Renal cortical epithelial cell (primary cell): Measurements from ENCODE around the gene PLEKHF1. TPM values are rescaled to one million over a fixed set of nuclear protein-coding genes. Genes with fewer than 3 reads are reported as not detected.

Experiments
- DNase-seq: peaks from one replicate; pipeline ENCODE4 v3.0.0-alpha.2; 2011; ENCODE audit warnings: low read depth
- total RNA-seq: library from RNA; depleted of rRNA; stranded (reverse); fragments of >200 nt; gene quantifications from 2 replicates; pipeline ENCODE4 v1.2.3, GENCODE V29; 2014

PLEKHF1 gene
- total RNA-seq, 1 donor from 2014 or later: 7.6 TPM

DNA sequence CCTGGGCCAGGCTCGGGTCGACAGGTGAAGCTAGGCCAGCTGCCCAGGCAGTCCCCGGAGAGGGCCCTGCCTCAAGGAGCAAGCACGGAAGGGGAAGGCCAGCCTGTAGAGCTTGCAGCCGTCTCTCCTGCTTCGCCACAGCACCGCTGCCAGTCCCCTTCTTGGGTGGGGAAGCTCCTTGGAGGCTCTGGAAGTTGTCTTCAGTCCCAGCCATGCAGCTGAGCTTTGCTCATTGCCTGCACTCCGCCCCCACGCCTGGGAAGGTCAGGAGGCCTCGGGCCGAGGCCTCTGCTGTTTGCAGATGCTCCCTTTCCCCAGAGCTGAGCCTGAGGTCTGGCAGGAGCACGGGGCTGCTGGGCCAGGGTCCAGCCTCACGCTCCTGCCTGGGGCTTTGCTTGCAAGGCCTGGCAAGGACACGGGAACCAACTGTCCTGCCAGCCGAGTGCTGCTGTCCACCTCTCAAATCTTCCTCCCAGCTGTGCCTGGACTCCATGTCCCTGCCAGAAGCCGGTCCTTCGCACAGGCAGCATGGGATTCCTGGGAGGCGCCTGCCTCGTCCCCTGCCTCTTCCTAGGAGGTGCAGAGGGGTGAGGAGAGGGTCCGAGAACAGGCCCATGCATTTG lies 13.3 kb downstream of the PLEKHF1 start:
- no peak for DNase-seq

DNA sequence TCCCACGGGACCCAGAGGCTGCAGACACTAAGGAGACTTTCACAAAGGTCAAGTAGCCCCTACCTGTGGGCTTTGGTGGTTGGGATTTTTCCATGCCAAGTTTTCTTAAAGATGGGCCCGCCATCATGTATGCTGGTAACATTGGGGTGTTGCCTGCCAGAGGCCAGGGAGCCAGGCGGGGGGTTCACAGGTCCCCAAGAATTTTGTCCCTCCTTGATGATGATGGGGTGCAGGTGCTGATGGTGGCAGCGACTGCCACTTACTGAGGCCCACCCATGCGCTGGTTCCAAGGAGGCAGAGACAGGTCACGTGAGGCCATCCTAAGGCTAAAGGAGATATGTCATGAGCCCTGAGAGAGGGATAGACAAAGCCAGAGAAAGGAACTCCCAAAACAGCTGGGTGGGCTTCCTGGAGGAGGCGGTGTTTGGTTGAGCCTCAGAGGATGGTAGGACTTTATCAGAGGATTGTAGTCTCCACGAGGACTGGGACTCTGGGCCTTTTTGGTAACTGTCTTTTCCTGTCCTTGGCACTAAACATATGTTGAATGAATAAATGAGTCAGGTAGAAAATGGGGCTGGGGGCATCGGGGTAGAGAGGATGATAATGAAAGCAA lies 14.4 kb downstream of the PLEKHF1 start:
- DNase-seq: no peak

DNA sequence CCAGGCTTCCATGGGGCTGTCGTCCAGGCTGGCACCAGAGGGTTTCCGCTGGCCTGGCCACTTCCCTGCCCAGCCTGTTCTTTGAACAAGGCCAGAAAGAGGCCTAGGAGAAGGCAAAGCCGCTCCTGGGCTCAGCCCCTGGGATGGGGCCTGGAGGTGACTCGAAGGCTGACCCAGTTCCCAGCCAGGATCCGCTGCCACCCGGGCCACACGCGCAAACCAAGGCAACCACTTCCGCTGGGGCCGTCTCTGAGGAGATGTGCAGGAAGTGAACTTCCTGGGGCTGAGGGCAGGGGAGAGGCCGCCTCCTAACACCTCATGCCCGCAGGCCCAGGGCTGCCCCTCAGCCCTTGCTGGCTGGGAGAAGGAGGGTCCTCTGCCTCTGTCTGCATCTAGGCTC lies 15.2 kb downstream of the PLEKHF1 start:
- no peak for DNase-seq

DNA sequence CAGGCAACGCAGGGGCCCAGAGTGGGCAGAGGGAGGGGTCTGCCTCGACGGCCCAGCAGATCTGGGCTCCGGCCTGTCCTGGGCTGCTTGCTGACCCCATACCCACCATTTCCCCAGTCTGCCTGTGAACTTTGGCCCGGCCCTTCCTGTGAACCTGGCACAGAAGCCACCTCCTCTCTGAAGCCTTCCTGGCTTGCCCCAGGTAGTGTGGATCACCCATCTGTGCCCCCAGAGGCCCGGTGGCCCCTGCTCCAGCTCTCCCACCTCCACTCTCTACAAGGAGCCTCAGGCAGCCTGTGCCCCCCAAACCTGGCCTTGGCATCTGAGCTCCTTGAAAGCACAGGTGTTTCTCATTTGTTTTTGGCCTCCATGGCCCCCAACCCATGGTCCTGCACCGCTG lies 15.7 kb downstream of the PLEKHF1 start:
- no peak for DNase-seq

DNA sequence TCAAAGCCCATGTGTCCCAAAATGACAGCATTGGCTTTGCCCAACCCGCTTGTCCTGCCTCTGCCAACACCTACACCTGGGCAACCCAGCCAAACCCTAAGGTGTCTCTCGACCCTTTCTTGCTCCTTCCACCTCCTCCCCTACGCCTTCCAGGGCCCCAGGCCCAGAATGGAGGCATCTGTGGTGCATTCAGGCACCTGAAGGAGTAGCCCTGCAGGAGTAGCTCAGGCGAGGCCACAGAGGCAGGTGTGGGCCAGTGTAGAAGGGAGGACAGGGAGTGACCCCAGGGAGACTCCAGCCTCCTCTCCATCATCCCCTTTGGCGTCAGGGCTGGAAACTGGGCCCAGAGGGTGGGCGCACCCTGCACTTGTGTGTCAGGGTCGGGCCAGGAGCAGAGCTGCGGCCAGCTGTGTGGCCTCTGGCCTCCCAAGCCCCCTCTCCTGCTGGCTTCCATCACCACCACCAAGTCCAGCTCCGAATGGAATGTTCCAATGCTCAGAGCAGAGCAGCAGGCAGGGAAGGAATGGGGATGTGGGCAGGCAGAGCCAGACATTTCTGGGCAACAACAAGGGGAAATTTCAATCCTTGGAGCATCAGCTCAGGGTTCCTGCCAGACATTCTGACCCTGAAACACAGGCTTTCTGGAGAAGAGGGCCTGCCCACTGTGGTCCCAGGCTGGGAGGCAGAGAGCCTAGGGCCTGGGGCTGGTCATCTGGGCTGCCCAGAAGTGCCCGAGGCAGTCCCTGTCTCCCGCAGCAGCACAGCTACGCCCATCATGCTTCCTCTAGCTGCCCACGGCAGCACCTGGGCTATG lies 16.4 kb downstream of the PLEKHF1 start:
- no peak for DNase-seq

DNA sequence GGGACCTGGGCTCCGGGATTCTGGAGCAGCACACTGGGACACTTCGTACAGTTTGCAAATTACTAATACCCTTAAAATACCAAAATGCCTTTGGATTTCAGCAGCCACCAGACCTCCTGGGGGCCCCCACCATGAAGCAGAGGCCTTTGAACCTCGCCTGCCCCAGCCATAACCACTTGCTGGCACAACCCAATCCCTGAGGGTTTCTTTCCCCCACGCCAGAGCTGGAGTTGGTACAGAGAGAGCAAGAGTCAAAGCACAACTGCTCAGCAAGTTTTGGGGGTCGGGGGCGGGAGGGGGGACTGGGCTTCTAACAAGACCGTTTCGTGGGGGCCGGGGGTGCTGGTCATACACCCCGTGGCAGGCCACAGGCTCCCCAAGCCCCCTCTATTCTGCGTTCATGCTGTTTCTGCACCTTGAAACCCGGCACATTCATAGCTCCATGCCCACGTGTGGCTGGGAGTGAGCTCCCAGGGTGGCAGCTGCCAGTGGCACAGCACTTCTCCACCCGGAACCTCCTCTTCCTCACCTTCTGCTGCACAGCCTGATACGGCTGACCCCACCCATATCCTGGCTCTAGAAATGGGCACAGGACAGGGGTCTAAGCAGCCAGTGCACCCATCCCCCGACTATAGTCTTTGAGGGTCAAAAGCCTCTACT lies 17.1 kb downstream of the PLEKHF1 start:
- no peak for DNase-seq

DNA sequence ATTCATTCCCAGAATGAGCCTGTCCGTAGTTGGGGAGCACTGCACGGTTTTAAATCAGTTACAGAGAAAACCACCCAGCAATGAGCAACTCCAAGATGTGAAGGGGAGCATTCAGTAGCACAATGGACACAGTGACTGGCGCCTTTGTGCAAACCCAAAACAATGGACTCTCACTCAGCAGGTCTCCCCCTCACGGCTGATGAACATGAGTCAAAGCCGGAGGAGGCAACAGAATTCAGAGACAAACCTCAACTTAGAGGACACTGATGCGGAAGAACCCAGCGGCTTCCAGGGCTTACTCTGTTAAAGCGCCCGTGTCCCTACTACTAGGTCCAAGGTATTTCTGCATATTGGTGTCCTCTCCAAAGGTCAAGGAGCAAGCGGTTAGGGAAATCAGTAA lies 17.7 kb downstream of the PLEKHF1 start:
- peak; percentile 58 for DNase-seq

DNA sequence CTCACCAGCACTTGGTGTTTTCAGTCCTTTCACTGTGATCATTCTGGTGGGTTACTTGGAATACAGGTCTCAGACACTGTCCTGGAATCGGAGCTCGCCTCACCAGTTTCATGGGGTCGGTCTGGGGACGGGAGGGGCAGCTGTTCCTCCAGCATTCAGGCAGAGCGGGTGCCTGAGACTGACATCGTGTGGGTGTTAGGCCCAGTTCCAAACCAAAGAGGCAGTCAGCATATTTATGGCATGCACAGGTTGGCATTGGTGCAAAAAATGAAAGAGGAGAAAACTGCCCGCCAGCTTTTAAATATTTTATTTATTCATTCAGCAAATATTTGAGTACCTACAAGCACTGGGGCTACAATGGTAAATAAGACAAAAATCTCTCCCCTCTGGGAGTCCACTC lies 20.1 kb downstream of the PLEKHF1 start:
- DNase-seq: no peak

DNA sequence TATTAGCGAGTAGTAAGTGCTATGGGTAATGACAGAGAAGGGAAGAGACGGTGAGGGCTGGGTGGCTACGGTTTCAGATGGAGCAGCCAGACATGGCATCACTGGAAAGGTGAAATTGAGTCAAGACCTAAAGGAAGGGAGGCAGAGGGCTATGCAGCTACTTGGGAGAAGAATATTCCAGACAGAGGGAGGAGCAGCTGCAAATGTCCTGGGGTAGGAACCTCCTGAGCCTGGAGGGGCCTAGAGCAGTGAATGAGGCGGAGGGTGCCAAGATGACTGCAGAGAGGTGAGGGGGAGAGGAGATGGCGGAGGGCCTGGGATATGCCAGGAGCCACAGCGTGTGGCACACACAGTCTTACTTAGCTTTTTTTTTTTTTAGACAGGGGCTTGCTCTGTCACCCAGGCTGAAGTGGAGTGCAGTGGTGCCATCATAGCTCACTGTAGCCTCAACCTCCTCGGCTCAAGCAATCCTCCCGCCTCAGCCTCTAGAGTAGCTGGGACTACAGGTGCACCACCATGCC lies 21.1 kb downstream of the PLEKHF1 start:
- DNase-seq: no peak

DNA sequence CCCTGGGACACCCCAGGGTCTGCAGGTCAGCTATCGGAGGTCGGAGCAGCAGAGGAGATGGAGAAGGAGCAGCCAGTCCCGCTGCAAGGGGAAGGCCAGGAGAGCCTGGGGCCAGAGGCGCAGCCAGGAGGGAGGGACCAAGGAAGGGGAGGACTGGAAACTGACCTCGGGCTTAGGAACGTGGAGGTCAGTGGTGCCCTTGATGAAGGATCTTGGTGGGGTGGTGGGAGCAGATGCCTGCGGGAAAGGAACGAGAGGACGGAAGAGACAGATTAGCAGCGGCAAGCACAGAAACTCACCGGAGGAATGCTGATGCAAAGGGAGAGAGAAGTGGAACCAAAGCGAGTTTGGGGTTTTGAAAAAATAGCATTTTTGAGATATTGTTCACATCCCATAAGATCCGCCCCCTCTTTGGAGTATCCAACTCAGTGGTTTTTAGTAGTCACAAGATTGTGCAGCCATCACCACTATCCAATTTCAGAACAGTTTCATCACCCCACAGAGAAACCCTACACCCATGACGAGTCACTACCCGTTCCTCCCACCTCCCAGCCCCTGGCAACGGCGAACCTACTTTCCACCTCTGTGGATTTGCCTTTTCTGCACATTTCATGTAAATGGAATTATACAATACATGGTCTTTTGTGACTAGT lies 22.1 kb downstream of the PLEKHF1 start:
- DNase-seq: peak; percentile 92

DNA sequence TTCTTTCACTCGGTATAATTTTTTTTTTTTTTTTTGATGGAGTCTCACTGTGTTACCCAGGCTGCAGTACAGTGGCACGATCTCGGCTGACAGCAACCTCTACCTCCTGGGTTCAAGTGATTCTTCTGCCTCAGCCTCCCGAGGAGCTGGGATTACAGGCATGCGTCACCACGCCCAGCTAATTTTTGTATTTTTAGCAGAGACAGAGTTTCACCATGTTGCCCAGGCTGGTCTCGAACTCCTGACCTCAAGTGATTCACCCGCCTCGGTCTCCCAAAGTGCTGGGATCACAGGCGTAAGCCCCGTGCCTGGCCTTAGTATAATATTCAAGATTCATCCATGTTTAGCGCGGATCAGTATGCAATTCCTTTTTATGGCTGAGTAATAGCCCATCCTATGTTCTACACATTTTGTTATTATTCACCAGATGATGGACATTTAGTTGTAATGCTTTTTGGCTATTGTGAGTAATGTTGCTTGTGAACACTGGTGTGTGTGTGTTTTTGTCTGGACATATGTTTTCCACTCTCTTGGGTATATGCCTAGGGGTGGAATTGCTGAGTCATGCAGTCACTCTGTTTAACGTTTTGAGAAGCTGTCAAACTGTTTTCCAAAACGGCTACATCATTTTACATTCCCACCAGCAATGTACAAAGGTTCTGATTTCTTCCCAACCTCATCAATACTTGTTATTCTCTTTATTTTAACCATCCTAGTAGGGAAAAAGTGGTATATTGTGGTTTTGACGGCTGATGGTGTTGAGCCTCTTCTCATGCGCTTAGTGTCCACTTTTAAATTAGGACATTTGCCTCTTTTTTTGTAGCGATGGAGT lies 22.9 kb downstream of the PLEKHF1 start:
- peak; percentile 55 for DNase-seq

DNA sequence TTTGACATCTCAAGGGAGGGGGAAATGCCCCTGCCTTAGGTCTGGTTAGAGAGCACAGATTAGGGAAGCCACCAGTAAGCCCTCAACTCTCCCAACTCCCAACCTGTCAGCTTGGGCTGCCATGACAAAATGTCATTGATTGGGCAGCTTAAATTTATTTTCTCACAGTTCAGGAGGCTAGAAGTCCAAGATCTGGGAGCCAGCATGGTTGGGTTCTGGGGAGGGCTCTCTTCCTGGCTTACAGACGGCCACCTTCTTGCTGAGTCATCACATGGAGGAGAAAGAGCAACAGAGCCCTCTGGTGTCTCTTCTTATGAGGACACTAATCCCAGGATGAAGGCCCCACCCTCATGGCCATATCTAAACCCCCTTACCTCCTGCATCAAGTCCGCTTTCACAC lies 25.6 kb downstream of the PLEKHF1 start:
- peak; percentile 9 for DNase-seq

DNA sequence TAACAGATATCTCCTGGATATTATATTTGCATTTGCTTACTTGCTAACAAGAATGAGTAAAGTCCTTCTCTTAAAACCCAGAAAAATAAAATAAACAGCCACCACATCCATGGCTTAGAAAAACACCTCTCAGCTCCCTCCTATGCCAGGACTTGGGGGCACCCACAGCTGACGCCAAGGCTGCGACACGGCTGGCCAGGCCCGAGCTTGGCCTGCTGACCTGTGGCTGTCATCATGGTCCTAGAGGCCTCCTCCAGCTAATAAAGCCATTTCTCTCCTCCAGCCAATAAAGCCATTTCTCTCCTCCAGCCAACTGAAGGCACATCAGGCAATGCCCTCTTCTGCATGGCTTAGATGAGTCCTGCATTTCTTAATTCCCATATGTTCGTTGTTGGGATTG lies 28.9 kb downstream of the PLEKHF1 start:
- DNase-seq: no peak

DNA sequence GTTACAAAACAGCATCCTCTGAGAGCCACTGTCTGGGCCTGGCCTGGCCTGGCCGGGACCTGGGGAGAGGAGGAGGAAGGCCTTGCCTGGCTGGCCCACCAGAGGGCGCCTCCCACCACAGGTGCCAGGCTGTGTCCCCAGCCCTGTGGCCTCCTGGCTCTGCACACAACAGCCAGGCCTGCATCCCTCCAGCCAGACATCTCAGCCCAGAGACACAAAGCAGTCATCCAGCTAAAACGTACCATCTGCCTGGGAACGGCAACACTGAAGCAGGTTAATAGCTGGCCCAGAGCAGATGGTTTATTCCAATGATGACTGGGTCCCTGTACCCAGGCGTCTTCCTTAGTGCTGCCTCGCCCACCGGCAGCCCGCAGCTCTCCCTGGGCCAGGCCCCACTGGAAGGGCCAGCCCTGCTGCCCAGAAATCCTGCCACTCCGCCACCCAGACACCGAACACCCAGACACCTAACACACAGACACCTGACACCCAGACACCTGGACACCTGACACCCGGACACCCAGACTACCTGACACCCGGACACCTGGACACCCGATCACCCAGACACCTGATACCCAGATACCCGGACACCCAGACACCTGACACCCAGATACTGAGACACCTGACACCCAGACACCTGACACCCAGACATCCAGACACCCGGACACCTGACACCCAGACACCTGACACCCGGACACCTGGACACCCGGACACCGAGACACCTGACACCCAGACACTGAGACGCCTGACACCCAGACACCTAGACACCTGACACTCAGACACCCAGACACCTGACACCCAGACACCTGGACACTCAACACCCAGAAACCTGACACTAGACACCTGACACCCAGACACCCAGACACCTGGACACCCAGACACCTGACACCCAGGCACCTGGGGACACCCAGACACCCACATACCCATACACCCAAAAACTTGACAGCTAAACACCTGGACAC lies 29.7 kb downstream of the PLEKHF1 start:
- DNase-seq: peak; percentile 30

DNA sequence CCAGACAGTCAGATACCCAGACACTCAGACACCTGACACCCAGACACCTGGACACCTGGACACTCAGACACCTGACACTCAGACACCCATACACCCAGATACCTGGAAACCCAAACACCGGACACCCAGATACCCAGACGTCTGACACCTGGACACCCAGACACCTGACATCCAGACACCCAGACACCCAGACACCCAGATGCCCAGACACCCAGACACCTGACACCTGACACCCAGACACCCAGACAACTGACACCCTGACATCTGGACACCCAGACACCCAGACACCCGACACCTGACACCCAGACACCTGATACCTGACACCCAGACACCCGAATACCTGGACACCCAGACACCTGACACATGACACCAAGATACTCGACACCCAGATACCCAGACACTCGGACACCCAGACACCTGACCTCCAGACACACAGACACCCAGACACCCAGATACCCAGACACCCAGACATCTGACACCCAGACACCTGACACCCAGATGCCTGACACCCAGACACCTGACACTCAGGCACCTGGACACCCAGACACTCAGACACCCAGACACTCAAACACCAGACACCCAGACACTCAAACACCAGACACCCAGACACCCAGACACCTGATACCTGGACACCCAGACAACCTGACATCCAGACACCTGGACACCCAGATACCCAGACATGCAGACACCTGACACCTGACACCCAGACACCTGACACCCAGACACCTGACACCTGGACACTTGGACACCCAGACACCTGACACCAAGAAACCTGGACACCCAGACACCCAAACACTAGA lies 30.7 kb downstream of the PLEKHF1 start:
- no peak for DNase-seq

DNA sequence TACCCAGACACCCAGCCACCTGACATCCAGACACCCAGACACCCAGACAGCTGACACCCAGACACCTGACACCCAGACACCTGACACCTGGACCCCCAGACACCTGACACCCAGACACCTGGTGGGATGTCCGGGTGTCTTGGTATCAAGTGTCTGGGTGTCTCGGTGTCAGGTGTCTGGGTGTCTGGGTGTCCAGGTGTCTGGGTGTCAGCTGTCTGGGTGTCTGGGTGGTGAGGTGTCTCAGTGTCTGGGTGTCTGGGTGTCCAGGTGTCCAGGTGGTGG lies 31.2 kb downstream of the PLEKHF1 start:
- DNase-seq: no peak

DNA sequence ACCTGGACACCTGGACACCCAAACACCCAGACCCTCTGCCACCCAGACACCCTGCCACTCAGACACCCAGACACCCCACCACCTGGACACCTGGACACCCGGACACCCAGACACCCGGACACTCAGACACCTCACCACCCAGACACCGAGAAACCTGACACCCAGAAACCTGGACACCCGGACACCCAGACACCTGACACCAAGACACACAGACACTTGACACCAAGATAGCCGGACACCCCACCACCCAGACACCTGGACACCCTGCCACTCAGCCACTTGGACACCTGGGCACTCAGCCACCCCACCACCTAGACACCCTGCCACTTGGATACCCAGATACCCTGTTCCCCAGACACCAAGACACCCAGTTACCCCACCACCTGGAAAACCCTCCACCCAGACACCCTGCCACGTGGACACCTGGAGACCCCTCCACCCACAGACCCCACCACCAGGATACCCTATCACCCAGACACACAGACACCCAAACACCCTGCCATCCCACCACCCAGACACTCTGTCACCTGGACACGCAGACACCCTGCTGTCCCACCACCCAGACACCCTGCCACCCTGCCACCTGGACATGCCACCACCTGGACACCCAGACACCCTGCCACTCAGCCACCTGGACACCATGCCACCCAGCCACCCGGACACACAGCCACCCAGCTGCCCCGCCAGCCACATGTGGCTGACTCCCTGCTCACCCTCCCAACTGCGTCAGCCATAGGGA lies 32.4 kb downstream of the PLEKHF1 start:
- no peak for DNase-seq

DNA sequence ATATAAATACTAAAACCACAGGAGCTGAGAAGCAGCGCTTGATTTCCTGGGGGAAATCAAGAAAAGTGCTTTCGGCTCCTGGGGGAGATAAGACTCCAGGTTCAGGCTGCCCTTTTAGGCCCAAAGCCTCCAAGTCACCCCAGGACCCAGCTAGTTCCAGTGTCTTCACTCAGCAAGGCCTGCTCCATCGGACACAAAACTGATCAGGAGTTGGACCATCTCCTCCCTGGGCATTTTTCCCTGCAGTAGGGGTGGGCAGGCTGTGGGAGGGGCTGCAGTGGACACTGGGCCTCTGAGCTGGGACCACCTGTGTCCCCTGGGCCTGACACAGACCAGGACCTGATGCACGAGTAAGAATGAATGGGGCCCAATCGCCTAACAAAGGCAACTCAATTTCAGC lies 34.6 kb downstream of the PLEKHF1 start:
- no peak for DNase-seq
